GM18508 (cell line): ENCODE data around the gene CD320.
A peak's percentile ranks its signal among the peaks of the same experiment; 100 is the strongest.
"Not testable (repeated sequence)": the region's sequence is repeated elsewhere in the genome, so short reads cannot be mapped to it uniquely, and the experiment has no call there.

Experiments used
- ATAC-seq: cut with Tn5 transposase; IDR thresholded peaks from one replicate; pipeline ENCODE4 v1.9.1; 2021; ENCODE audit warnings: moderate number of reproducible peaks; ENCODE audit not compliant: insufficient read depth, unreplicated experiment

Gene CD320

DNA sequence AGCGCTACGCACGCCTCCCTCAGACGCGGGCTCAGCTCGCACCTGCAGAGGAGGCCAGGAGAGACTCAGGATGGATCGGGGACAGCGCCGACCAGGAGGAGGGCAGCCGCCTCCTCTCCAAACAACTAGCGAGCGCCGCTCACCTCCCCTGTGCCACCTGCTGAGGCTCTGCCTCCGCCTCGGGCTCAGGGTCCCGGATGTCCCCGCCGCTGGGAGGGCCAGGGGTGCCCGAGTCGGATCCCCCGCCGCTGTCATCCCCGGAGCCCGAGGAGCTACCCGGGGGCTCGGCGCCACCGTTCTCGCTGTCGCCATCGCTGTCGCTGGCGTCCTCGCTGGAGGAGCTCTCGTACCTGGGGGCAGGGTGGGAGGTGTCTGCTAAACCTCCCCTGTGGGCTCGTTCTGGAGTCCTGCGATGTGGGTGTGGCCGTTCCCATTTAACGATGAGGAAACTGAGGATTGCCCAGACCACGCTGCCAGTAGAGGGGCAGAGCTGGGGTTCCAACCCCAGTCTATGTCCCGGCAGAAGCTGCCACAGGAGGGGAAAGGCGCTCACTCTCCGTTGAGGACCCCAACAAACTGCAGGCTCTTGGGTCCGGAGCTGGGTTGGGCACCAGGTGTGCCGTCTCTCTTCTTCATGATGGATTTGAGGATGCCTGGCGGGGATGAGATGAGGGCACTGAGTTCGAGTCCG, 25.8 kb upstream of the CD320 start:
- ATAC-seq = no peak

DNA sequence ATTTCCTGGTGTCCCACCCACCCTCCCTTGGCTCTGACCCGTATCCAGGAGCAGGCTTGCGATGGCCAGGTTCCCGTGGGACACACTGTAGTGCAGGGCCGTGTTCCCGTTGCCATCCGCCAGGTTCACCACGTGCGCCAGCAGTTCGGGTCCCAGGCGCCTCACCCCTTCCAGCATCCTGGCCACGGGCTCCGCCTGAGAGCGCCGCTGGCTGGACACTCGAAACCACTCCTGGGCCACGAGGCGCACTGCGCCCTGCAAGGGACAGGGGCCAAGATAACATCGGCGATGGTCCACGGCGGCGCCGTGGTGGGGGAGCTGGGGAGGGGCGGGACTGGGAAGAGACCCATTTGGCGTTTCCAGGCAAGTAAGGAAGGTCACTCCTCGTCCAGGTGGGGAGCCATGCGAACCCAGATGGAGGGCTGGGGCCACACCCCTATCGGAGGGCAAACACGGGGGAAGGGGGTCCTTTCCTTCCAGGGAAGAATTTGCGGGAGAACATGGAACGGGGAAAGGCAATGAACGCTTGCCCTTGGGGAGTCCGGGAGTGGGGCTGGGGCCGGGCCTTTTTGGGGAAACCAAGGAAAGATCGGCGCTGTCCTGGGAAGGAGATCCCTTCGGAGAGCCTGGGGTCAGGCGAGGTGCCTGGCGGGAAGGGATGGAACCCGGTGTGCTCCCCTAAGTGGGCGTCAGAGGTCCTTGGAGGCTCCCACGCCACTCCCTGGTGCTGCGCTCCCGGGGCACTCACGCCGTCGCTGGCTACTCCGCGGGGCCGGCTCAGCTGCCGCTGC, 25.0 kb upstream of the CD320 start:
- no peak for ATAC-seq

DNA sequence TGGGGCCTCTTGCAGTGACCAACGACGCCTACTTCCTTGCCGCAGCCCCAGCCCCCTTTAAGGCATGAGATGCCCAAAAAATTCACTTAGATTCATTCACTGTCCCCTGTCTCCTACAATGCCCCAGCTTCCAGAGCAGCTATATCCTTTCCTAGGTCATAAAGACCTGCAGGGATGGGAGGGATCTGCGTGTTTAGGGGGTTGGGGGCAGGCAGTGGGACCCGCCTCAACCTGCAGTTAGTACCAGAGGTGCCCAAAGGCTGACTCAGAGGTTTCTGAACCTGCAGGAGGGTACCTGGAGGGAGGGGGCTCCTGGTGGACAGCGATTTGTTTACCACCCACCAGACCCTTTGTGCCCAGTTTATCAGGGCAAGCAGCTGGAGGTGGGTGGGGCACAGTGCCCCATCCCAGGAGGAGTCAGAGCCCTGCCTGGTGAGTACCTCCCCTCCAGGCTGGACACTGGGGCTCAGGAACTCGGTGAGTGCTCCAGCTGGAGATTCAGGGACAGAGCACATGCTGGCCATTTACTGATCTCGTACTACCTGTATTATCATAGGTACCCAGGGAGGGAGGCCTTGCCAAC, 23.2 kb upstream of the CD320 start:
- no peak for ATAC-seq

DNA sequence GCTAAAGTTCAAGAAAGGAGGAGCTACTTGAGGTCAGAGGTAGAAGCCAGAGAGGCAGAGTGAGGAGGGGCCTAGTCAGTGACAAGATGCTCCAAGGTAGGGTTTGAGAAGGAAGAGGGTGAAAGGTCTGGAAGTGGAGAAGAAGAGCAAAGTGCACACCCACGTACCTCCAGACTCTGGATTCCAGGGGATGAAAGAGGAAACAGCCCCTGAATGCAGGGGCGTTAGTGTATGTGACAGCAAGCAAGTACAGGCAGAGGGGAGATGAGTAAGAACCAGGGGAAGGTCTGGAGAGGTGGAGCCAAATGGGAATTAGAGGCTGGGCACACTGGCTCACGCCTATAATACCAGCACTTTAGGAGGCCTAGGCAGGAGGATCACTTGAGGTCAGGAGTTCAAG, 21.8 kb upstream of the CD320 start:
- ATAC-seq = no peak

DNA sequence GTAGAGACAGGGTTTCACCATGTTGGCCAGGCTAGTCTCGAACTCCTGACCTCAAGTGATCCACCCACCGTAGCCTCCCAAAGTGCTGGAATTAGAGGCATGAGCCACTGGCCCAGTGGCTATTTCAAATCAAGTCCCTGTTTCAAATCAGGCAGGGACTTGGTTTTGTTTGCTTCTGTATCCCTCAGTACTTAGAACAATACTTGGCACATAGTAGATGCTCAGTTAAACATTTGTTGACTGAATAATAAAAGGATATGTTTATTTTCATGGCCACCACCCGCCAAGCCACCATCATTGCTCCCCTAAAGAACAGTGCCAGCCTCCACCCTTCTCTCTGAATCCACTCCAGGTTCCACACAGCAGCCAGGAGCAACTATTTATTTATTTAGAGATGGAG, 17.3 kb upstream of the CD320 start:
- no peak for ATAC-seq

DNA sequence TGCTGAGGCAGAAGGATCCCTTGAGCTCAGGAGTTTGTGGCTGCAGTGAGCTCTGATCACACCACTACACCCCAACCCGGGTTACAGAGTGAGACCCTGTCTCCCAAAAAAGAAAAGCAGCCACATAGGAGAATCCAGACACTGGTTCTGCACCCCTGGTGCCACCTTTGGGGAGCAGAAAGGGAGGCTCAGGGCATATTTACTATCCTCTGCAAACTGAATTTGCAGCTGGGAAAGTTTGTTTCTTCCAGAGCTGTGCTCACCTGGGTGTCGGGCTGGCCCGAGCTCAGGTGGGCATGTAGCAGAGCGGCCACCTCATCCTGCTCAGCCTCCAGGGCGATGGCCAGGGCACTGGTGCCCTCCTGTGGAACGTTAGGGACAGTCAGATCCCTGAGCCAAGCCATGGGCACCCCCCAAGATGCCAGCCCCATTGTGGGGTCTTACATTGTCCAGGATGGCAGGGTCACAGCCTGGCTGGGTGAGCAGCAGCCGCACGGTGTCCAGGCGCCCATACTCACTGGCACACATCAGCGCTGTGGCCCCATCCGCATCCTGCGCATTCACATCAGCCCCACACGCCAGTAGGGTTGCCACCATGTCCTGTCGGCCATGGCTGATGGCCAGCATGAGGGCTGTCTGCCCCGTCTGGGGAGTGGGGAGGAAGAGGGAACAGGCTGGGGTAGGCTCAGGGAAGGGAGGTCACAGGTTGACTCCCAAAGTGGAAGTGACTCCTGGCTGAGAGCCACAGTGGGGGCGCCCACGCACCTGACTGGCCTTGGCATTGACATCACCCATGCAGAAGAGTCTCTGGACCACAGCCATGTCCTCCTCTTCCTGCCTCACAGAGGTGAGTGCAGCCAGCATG, 16.3 kb upstream of the CD320 start:
- ATAC-seq = no peak

DNA sequence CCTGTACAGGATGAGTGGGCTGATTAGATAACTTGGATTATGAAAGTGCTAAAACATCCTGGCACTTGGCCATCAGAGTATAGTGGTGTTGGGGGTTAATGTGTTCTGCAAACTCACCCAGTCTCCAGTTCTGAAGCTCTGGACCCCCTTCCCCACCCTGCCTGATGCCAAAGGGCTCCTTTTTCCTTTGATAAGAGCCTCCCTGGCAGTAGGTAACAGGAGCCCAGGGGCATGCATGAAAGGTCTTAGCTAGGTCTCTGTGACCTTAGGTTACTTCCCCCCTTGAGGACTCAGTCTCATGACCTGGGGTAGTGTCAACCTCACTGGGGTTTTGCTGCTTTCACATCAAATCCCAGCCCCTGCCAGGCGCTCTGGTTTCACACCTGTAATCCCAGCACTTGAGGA, 15.6 kb upstream of the CD320 start:
- no peak for ATAC-seq

DNA sequence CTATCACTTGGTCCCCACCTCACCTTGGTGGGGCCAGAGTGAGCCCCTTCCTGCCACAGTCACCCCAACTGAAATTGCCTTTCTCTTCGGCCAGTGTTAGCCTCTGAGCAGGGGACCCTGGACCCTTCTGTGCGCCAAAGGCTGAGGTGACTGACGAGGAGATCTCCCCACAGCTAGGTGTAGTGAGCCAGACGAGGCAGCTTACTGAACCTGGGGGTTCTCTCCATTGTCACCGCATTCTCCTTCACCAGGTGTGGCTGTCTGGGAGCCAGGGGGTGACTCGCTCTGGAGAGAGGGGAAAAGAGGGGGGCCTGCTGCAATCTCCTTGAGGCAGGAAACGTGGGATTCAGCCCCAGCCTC, 14.5 kb upstream of the CD320 start:
- no peak for ATAC-seq

DNA sequence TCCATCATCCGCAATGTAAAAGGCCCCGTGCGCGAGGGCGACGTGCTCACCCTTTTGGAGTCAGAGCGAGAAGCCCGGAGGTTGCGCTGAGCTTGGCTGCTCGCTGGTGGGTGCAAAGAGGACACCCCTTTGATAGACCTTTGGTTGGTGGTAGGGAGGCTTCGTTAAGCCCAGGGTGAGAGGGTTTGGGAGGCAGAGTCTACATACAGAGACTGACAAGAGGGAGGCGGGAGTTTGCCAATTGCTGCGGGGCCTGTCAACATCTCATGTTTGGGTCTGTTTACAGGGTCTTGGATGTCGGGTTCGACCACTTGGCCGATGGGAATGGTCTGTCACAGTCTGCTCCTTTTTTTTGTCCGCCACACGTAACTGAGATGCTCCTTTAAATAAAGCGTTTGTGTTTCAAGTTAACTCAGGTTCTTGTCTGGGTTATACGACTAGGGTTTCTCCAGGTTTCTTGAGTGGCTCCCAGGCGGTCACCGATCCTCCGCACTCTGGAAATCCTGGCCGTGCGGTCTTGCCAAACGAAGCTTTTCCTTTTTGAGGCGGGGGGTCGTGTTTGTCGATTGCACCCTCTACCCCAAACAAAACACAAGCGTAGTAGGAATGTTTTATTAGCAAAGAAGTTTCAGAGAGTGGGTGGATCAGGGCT, 14.0 kb upstream of the CD320 start:
- ATAC-seq = no peak

DNA sequence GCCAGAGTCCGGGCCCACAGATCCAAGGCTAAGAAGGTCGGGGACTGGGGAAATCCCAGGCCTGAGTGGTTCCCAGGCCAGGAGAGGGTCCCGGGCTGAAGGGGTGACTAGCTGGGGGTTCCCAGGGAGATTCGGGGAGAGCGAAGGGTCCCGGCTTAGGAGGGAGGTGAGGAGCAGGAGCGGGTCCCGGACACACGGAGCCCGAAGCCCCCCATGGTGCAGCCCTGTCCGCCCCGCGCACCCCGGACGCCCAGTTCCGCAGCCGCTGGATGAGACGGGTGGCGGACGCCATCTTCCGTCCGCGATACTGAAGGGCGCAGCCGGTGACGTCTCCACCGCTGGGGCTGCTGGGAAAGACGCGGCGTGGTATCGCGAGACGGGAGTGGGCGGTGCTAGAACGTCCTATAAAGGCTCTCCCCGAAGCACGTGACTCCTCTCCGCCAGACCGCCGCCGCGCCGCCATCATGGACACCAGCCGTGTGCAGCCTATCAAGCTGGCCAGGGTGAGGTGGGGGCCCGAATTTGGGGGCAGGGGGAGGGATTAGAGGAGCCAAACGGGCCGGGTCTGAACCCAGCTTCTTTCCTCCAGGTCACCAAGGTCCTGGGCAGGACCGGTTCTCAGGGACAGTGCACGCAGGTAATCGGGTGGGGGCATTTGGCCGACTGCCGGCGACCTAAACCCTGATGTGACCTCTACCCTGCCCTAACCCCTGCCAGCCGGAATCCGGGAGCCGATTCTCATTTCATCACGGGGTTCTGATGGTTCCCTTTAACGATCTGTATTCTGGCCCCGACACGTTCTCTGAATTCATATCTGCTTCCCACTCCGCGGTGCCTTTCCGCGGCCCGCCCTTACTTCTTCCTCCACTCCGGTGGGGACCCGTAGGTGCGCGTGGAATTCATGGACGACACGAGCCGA, 13.2 kb upstream of the CD320 start, which contains the start of the genes NDUFA7 and RPS28:
Gene NDUFA7 (minus strand): TSS at position 309 of the 919 bp plus-strand sequence. CDS start 17 bp downstream, at position 292.
Gene RPS28 (plus strand): TSS at position 430 of the 919 bp plus-strand sequence. CDS start 35 bp downstream, at position 465.
- ATAC-seq = peak; percentile 60

DNA sequence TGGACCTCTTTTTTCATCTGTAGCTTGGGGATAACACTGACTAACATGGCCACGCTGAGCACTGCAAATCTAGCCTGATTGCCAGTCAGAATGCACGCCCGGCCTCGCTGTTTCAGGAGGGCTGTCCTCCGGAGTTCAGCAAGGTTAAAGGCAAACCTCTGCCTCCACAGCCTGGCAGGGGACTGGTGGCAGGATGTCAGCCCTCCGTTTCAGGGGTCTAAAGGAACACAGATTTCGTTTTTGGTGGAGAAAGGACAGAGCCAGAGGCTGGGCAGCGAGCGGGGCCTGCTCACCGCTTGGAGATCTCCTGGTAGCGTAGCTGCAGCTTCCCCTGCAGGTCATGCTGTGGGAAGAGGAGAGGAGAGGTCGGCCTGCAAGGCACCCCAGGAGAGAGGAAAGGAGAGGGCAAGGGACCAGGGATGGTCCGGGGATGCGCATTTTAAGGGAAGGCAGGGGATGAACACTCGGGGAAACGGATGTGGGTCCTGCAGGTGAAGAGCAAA, 12.5 kb upstream of the CD320 start:
- no peak for ATAC-seq

DNA sequence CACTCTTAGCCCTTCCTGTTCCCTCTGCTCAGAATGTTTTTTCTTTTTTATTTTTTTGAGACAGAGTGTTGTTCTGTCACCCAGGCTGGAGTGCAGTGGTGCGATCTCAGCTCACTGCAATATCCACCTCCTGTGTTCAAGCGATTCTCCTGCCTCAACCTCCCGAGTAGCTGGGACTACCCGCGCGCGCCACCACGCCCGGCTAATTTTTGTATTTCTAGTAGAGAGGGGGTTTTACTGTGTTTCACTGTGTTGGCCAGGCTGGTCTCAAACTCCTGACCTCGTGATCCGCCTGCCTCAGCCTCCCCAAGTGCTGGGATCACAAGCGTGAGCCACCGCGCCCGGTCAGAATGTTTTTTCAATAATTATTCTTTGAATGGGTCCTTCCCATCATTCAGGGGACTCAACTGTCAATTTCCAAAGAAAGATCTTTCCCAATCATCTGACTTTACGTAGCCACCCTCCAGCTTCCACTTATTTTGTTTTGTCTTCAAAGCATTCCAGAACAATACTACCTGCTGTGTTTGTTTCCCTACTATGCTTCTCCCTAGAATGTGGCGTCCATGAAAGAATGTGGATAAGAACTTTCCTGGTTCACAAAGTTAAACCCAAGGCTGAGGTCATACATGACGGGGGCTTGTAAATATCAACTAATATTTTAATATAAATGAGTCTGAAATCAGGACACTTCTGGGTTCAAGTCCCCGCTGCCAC, 11.8 kb upstream of the CD320 start:
- ATAC-seq = no peak

DNA sequence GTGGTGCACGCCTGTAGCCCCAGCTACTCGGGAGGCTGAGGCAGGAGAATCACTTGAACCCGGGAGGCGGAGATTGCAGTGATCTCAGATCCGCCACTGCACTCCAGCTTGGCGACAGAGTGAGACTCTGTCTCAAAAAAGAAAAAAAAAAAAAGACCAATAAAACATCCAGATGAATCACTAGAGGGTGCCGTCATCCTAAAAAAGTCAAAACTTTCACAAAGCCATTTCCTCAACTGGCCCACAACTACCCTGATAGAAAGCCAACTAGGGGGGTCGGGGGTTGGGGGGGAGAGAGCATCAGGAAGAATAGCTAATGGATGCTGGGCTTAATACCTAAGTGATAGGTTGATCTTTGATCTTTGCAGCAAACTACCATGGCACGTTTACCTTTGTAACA, 10.7 kb upstream of the CD320 start:
- not testable (repeated sequence) for ATAC-seq

DNA sequence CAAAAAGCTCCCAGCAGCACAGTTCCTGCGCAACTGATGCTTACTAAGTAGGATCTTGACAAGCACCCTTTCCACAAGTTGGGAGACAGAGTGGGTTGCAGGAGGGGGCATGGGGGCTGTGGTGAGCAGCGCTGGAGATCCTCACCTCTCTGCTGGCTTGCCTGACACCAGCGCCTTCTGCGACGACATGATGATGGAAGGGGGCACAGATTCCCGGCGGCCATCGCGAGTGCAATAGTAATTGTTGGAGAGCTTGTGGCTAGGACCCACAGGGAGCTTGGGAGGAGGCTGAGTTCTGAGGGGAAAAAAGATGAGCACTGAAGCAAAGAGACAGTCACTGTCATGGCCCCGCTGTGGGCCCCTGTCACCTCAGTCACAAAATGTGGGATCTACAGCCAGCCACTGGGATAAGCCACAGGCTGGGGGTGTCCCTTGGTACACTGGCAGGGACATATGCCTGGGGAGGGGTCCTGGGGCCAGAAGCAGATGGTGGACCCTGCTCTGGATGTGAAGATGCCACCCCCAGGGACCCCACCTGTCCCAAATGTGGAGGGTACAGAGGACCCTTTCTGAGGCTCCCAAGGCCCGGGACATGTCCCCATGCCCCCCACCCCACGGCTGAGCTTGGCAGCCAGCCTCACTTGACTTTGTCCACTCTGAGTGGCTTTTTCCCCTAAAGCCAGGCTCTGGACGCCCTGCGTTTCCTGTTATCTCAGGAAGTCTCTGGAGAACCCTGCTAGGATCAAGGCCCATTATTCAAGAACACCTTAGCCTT, 8.4 kb upstream of the CD320 start:
- ATAC-seq = no peak

DNA sequence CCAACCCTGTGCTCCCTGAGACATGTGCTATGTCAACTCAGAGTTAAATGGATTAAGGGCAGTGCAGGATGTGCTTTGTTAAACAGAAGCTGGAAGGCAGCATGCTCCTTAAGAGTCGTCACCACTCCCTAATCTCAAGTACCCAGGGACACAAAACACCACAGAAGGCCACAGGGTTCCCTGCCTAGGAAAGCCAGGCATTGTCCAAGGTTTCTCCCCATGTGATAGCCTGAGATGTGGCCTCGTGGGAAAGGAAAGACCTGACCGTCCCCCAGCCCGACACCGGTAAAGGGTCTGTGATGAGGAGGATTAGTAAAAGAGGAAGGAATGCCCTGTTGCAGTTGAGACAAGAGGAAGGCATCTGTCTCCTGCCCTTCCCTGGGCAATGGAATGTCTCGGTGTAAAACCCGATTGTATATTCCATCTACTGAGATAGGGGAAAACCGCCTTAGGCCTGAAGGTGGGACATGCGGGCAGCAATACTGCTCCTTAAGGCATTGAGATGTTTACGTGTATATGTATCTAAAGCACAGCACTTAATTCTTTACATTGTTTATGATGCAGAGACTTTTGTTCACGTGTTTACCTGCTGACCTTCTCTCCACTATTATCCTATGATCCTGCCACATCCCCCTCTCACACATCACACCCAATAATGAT, 7.0 kb upstream of the CD320 start:
- not testable (repeated sequence) for ATAC-seq

DNA sequence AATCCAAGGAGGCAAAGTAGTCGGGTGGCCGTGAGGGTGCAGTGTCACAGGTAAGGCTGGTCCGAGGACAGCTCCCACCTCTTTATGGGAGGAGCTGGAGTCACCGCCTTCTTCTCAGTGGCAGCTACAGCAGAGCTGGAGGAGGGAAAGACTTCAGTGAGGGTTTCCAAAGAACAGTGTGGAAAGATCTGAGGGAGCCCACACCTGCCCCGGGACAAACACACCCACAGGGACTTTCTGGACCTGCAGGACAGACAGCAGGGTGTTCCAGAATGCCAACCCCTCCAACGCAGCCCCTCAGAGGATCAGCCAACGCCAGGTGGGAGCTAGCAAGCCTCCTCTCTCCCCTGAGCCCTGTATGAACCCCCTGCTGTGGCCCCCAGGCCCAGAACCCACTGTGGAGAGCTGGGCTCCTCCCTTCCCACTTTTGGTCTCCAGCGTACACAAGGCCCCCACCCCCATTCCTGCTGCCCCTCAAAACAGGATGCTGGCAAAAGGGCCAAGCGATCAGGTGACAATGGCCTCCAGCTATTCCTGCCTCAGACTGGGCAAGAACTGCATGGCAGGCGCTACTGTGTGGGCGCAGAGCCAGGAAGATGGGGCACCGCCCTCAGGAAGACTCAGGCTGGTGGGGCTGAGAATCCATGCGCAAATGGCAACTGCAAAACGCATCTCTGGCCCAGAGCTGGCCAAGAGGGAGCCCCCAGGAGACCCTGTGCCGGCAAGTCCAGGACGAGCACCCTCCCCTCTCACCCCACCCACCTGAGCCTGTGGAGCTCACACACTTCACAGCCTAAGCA, 3.5 kb upstream of the CD320 start:
- ATAC-seq = no peak
